ENCODE measurements around the gene SNX4.

GRCh38 chr3:125512135-125512920 is 7.7 kb downstream of the SNX4 start:
- no peak for TF ChIP-seq CTCF (conservative IDR thresholded peaks at IDR 0.05)
- no peak for TF ChIP-seq ZFX (IDR thresholded peaks at IDR 0.05)

Measured in C4-2B (cell line).